Measurements from ENCODE around the gene GSN.

GRCh38 chr9:121237916-121238315 lies 30.0 kb upstream of the GSN start:
- TF ChIP-seq POLR2A (IDR thresholded peaks at IDR 0.05) (no peak), CTCF (IDR thresholded peaks at IDR 0.05) (no peak)
